Measurements from ENCODE around the gene IL2RG. TPM values are rescaled to one million over a fixed set of nuclear protein-coding genes. Genes with fewer than 3 reads are reported as not detected.

The IL2RG gene
- 474 TPM for polyA plus RNA-seq (2012; ENCODE audit: insufficient read depth, insufficient read length)

DNA sequence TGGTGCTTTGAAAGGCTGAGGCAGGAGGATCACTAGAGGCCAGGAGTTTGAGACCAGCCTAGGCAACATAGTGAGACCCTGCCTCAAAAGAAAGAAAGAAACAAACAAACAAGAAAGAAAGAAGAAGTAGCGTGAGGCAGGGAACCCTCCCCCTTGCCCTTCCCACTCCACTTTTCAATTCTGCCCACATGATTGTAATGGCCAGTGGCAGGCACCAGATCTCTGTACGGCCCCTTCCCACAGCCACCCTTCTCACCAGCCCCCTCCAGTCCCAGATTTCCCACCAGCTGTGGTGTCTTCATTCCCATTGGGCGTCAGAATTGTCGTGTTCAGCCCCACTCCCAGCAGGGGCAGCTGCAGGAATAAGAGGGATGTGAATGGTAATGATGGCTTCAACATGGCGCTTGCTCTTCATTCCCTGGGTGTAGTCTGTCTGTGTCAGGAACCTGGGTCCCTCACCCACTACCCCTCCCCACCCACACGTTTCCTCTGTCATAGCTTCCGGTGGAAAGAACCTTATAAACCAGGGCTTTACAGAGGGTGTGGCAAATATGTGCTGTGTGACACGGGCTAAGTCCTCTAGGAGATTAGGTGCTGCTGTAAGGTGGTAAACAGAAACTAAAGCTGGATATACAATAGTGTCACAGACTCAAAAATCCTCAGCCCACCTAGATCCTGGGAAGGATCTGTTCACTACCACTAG lies at the start of gene IL2RG:
TSS of gene IL2RG (minus strand) at position 437 of the 703 bp plus-strand sequence. CDS start at position 399, 38 bp downstream.
- DNase-seq (ENCODE audit: low read depth, low spot score) = peak; percentile 92
- H3K4me3 ChIP-seq (ENCODE audit: low read length) = peak within 1 kb of the TSS; percentile 87

DNA sequence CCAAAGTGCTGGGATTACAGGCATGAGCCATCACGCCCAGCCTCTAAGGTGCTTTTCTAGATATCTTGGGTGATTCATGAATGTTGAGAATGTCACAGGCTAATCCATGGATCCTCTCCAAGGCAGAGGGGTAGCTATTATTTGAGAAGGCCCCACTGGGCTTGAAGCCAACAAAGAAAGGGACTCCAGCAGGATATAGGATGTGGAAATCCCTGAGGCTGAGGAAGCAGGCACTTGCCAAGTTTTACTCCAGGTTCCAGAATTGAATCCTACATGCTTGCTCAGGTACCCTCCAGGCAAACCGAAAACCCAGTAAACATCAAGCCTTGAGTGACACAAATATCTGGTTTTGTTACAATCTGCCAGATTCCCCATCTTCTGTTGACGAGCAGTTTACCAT lies 49.1 kb upstream of the IL2RG start:
- H3K4me3 ChIP-seq (ENCODE audit: low read length) = no peak overlapping the region
- DNase-seq (ENCODE audit: low read depth, low spot score) = no peak

DNA sequence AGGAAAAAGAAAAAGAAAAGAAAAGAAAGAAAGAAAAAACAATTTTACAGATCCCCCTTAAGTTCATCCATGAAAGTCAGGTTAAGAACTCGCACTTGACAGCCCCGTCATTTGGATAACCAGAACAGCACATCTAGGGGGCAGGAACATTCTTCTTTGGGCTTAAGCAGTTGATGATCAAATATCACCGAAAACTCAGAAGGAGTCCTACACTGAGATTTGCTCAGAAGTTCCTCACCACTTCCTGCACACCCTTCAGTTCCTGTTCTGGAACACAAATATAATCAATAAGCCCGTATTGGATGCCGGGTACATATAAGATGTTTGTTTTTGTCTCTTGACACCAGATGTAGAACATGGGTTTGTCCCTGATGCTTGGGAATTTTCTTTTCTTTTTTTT lies 48.0 kb upstream of the IL2RG start:
- no peak for DNase-seq (ENCODE audit: low read depth, low spot score)
- H3K4me3 ChIP-seq (ENCODE audit: low read length) = no peak overlapping the region

DNA sequence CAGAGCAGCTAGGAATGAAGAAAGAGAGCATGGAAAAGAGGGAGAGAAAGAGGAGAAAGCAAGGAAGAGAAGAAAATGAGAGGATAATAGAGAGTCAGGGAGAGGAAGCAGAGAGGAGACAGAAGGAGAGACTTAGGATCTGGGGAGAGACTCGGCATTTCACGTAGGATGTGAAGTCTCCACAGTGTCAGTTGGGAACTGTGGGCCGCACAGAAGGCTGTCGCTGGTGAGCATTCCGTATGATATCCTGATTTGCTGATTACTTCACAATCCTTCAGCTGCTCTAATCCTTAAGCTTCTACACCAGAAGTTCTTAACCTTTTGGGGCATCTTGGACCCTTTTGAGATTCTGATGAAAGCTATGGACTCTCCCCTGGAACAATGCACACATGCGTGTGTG lies 47.2 kb upstream of the IL2RG start:
- DNase-seq (ENCODE audit: low read depth, low spot score) = no peak
- H3K4me3 ChIP-seq (ENCODE audit: low read length) = no peak overlapping the region

DNA sequence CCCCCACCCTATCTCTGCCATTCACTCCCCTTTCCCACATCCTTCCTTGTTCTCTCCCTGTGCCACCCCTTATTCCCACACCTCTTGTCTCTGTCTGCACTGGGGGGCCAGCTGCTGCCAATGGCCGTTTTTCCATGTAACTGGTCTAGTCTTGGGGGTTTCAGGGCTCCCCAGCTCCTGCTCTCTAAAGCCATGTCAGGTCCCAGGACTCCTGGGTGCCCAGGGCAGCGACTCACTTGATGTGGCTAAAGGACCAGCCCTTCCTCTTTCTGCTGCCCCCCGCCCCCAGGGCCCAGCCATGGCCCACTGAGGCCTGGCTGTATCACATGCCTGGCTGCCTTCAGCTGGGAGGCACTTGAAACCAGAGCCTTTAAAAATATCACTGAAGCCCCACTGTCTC lies 43.3 kb upstream of the IL2RG start:
- DNase-seq (ENCODE audit: low read depth, low spot score) = no peak
- no peak overlapping the region for H3K4me3 ChIP-seq (ENCODE audit: low read length)

DNA sequence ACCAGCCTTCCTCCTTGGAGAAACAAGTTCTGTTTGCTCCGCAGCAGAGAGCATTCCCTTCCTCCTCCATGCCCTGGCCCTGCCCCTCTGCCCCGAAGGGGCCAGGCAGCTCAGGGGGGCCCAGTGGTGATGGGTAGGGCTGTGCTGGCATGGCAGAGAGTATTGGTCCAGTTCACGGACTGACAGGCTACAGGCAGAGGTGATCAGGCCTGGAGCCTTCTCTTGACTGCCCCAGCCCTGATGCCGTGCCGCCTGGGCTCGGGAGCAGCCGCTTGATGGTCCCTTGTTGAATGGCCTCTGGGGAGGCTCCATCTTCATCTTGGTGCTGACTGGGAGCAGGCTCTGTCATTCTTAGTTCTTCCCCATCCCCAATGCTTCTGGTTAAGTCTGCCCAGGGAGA lies 42.8 kb upstream of the IL2RG start:
- no peak overlapping the region for H3K4me3 ChIP-seq (ENCODE audit: low read length)
- DNase-seq (ENCODE audit: low read depth, low spot score) = no peak

DNA sequence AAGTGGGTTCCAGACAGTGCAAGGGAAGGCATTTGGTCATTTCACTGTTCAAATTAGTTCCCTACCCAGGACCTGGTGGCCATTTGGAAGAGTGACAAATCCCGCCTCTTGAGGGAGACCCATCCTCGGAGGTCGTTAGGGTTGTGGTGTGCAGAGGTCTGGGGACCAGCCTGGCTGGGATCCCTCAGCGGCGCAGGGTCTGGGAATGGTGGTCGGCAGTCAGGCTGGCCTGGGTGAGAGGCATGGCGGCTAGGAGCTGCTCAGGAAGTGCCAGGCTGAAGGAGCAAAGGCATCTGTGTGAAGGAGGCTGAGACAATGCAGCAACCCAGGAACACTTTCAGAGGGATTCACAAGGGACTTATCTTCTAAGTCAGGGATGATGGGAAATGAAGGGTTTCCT lies 40.0 kb upstream of the IL2RG start:
- H3K4me3 ChIP-seq (ENCODE audit: low read length) = no peak overlapping the region
- DNase-seq (ENCODE audit: low read depth, low spot score) = no peak

DNA sequence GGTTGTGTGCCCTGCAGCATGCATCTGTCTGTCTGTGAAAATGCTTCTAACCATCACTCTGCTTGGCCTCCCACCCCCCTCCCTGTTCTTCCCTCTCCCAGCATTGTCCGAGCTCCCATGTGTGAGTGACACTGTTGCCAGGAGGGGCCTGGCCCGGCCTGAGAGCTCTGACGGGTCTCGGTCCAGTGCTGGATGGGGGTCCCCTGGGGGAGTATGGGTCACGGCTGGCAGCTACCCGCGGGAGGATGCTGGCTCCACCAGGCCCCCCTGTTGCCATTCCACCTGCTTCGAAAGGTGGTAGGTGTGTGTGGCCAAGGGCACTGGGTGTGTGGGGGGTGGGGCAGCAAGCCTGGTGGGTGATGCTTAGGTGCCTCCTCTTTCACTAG lies 36.9 kb upstream of the IL2RG start:
- no peak for DNase-seq (ENCODE audit: low read depth, low spot score)
- no peak overlapping the region for H3K4me3 ChIP-seq (ENCODE audit: low read length)

DNA sequence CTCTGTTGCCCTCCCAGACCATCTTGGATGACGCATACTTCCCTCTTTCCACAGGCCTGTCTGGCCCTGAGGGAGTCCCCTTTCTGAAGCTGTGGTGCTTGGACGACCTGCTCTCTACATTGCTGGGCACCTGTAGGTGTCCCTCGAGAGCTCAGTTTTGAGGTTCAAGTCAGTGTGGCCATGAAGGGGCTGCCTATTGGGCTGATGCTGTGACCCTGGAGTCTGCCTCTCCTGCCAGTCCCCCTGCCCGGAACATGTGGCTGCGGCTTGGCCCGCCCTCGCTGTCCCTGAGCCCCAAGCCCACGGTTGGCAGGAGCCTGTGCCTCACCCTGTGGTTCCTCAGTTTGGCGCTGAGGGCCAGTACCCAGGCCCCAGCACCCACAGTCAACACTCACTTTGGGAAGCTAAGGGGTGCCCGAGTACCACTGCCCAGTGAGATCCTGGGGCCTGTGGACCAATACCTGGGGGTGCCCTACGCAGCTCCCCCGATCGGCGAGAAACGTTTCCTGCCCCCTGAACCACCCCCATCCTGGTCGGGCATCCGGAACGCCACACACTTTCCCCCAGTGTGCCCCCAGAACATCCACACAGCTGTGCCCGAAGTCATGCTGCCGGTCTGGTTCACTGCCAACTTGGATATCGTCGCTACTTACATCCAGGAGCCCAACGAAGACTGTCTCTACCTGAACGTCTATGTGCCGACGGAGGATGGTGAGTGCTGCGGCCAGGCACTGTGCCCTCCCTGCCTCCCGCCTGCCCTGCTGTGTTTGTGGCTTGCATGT lies 36.3 kb upstream of the IL2RG start:
- DNase-seq (ENCODE audit: low read depth, low spot score) = no peak
- no peak overlapping the region for H3K4me3 ChIP-seq (ENCODE audit: low read length)

DNA sequence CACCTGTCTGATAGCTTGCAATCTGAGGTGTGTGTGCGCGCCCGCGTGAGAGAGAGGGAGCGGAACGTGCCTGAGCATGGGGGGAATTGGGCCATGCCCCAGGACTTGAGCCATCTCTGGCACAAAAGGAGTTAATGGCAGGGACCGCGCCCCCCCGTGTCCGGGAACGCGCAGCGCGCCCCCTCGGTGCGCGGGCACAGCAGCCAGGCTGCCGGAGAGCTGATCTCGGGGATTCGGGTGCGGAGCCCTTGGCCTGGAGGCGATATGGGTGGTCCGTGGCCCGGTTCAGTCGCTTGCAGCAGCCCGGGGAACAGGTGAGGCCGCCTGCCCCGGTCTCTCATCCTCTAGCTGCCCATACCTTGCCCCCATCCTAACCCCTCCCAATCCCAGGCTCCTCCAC lies 33.3 kb upstream of the IL2RG start, which contains the start of gene NLGN3:
TSS of gene NLGN3 (plus strand) at position 191 of the 400 bp plus-strand sequence. CDS start 2,909 bp downstream, outside the sequence.
- H3K4me3 ChIP-seq (ENCODE audit: low read length) = no peak within 1 kb of the TSS
- DNase-seq (ENCODE audit: low read depth, low spot score) = no peak

DNA sequence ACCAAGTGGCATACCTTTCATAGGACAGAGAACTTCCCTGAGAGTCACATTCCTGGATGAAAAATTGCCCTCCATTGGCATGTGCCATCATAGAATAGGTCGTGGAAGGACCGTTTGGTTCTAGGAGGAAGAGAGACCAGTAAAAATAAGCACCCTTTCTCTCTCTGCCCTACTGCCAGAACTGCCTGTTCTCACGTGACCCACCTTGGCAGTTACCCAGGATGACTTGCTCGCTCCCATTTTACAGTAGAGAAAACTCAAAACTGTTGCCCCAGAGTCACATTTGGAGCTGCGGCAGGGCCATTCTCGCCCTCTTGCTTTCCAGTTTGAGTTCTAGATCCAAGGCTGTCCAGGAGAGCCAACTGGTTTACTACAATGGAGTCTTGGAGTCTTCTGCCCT lies 32.1 kb upstream of the IL2RG start:
- no peak for DNase-seq (ENCODE audit: low read depth, low spot score)
- H3K4me3 ChIP-seq (ENCODE audit: low read length) = no peak overlapping the region

DNA sequence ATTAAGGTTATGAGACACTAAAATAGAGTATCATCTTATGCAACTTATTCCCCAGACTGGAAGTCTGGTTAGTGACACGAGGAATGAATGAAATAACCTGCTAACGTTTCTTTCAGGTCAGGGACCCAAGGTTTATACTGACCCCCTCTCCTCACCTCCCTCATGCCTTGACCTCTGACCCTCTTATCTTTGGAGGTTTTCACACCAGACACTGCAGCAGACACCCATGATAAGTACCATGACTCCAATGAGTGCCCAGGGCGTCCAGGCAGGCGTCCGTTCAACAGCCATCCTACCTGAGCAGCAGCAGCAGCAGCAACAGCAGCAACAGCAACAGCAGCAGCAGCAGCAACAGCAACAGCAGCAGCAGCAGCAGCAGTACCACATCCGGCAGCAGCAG lies 29.1 kb upstream of the IL2RG start:
- H3K4me3 ChIP-seq (ENCODE audit: low read length) = no peak overlapping the region
- no peak for DNase-seq (ENCODE audit: low read depth, low spot score)

DNA sequence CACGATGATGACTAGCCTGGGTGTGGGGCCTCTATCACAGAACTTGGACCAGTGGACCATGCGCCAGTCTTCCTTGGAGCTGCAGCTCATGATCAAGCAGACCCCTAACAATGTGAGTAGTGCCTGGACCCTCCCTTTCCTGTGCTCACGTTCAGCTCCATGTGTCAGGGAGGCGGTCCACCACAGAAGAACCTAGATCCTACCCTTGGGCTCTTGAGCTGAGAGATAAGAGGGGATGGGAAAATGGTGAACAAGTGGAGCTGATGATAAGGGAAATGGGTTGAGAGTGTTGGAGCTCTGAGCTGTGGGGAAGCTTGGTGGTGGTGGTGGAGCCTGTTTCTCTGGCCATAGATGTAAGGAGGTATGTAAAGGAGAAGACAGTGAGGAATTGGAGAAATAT lies 20.1 kb upstream of the IL2RG start:
- no peak overlapping the region for H3K4me3 ChIP-seq (ENCODE audit: low read length)
- no peak for DNase-seq (ENCODE audit: low read depth, low spot score)

DNA sequence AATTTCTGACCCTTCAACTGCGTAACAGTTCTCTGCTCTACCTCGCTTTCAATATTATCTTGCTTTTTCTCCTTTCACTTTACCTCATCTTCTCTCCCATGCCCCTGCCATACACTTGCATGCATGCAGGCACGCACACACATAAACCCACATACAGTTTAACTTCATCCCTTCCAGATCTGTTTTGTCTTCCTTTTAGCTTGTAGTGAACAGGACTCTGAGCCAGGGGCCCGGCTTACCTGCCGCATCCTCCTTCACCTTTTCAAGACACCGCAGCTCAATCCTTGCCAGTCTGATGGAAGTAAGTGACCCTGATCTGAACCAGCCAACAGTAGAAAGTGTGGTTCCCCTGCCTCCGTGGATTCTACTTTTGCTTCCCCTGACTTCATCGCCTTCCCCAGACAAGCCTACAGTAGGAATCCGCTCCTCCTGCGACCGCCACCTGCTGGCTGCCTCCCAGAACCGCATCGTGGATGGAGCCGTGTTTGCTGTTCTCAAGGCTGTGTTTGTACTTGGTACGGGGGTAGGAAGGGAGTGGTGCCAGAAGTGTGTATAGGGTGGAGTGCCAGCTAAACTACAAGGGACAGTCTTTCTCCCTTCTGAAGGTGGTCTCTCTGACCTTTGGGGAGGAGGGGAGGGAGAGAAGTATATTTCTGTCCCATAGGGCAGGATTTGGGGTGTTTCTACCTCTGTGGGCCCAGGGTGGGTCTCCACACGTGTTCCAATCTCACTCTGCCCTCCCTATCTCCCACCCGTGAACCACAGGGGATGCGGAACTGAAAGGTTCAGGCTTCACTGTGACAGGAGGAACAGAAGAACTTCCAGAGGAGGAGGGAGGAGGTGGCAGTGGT lies 17.8 kb upstream of the IL2RG start:
- H3K4me3 ChIP-seq (ENCODE audit: low read length) = no peak overlapping the region
- no peak for DNase-seq (ENCODE audit: low read depth, low spot score)

DNA sequence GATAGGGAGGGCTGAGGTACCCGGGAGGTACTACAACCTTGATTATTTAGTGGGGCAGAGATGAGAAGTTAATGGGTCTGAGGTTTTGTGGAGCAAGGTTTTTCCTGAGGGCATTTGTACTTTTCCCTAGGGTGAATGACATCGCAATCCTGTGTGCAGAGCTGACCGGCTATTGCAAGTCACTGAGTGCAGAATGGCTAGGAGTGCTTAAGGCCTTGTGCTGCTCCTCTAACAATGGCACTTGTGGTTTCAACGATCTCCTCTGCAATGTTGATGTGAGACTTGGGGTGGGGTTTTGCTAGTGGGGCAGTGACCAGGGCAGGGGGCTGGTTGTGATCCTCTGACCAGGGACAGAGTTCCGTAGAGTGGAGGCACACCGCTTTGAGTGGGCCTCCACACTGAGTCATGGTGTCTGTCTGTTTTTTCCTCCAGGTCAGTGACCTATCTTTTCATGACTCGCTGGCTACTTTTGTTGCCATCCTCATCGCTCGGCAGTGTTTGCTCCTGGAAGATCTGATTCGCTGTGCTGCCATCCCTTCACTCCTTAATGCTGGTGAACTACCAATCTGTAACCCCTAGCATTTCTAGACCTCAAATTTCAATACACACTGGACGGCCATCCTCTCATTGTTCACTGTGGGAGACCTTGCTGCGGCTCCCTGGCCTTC lies 16.9 kb upstream of the IL2RG start:
- no peak overlapping the region for H3K4me3 ChIP-seq (ENCODE audit: low read length)
- DNase-seq (ENCODE audit: low read depth, low spot score) = no peak

DNA sequence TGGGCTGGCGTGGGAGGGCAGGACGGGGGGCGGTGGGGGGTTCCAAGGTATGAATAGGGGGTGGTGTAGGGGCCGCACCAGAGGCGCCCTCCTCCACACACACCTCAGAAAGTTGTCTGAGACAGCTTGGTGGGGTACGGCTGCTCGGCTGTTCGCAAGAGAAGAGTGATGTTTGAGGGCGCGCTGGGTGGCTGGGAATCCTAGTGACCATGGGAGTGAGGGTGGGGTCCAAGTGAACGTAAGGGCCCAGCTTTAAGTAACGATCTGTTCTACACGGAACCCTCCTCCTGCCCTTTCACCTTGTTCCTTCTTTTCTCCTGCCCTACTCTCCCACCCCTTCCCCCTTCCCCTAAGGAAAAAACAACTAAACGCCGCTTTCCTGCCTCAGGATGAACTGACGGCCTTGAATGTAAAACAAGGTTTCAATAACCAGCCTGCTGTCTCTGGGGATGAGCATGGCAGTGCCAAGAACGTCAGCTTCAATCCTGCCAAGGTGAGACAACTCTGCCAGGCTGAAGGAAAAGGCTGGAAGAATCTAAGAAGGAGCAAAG lies 7.7 kb upstream of the IL2RG start:
- peak overlapping the region; percentile 67 for H3K4me3 ChIP-seq (ENCODE audit: low read length)

DNA sequence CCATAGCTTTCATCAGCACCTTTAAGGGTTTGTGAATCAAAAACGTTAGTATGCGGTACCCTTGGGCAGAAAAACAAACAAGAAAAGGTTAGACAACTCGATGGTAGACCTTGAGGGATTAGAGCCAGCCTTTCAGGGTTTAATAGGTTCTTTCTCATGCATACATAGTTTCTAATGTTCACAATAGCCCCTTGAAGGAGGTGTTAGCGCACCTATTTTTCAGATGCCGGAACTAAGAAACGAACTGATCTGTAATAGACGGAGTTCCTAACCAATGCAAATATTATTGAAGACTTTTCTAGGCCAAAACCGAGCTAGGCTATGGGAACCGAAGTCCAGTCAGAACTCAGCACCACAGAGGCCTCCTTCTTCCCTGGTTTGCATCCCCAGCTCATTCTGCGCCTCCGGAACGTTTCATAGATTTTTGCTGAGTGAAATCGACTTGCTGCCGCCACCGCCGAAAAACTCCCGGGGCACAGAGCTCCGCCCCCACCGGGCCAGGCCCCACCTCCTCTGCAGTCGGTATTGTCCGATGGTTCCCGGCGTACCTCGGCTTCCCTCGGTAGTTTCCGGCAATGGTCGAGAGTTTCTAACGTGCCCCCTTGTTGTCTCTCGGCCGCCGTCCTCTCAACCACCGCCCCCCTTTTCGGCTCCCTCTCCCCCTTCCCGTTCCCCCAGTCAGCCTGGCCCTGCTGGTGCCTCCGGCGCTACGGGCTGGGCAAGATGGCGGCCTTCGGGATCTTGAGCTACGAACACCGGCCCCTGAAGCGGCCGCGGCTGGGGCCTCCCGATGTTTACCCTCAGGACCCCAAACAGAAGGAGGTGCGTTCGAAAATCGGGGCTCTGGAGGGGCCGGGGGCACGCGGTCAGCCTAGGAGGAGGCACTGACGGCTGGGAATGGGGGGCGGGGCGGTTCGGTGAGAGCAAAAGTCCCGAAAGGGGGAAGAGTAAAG lies 6.9 kb upstream of the IL2RG start, which contains the start of gene MED12:
TSS of gene MED12 (plus strand) at position 565 of the 953 bp plus-strand sequence. CDS start at position 724, 159 bp downstream.
- H3K4me3 ChIP-seq (ENCODE audit: low read length) = peak within 1 kb of the TSS; percentile 67
- DNase-seq (ENCODE audit: low read depth, low spot score) = peak; percentile 84

More for the DNA sequence above, 7.7 kb upstream of the IL2RG start:
- no peak for DNase-seq (ENCODE audit: low read depth, low spot score)

DNA sequence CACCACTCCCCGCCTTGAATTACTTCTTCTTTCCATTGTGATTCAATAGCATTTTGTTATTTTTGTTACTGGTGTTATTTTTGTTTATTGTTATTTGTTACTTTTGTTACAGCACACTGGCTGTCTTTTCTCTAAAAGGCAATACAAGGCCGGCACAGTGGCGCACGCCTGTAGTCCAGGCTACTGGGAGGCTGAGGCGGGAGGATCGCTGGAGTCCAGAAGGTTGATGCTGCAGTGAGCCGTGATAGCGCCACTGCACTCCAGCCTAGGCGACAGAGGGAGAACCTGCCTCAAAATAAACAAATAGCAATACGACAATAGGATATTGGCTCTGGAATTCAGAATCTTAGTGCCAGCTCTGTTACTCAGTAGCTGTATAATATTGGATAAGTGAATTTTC lies 6.0 kb upstream of the IL2RG start:
- DNase-seq (ENCODE audit: low read depth, low spot score) = no peak
- no peak overlapping the region for H3K4me3 ChIP-seq (ENCODE audit: low read length)
